GM12872 (cell line): ENCODE measurements around the gene MYL6B.
A peak's percentile ranks its signal among the peaks of the same experiment; 100 is the strongest.

Source experiments
- TF ChIP-seq, protein P1 (sequence below): IDR thresholded peaks from 3 replicates; pipeline ENCODE4 v1.5.1; 2011; ENCODE audit warnings: low read depth, mild to moderate bottlenecking, low read length, moderate library complexity; ENCODE audit not compliant: insufficient read depth

The MYL6B gene

GRCh38 chr12:56157201-56158028, 5.0 kb downstream of the MYL6B start:
- TF ChIP-seq, protein P1, sequence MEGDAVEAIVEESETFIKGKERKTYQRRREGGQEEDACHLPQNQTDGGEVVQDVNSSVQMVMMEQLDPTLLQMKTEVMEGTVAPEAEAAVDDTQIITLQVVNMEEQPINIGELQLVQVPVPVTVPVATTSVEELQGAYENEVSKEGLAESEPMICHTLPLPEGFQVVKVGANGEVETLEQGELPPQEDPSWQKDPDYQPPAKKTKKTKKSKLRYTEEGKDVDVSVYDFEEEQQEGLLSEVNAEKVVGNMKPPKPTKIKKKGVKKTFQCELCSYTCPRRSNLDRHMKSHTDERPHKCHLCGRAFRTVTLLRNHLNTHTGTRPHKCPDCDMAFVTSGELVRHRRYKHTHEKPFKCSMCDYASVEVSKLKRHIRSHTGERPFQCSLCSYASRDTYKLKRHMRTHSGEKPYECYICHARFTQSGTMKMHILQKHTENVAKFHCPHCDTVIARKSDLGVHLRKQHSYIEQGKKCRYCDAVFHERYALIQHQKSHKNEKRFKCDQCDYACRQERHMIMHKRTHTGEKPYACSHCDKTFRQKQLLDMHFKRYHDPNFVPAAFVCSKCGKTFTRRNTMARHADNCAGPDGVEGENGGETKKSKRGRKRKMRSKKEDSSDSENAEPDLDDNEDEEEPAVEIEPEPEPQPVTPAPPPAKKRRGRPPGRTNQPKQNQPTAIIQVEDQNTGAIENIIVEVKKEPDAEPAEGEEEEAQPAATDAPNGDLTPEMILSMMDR: peak; percentile 60

DNA sequence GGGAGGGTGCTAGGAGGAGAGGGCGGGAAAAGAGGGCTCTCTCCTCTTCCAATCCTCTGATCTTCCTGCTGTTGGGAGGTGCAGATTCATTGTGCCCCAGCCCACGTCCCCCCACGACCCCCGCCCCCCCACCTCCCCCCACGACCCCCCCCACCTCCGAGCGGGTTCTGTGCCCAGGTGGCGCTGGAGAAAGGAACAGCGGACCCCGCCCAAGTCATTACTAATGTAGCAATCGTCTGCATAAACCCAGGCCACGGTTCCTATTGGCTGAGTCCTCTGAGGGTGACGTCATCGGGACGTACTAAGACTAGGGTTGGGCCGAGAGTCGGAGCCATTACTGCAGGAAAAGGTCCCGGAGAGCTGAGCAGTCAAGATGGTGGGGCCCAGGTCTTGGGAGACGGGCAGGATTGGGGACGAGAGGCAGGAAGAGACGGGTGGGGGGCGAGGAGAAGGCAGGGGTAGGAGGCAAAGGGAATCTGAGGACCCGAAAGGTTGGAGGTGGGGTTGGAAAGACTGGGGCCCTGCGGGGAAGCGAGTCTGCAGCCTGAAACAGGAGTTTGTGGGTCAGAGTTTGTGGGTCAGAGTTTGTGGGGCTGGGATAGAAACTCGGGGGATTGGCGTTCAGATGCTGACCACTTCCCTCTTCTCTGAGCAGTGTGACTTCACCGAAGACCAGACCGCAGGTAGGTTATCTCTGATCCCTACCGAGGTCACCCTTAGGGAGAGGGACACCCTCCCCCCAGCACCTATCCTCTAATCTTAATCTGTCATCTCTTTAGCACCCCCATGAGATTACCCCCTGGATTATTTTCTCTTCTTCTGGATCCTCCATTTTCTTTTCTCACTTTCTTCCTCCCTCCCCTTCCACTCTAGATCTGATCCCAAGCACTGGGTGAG, 5.9 kb downstream of the MYL6B start, which contains the start of gene MYL6:
Gene MYL6, plus strand, starts transcription at position 331 of the 897 bp plus-strand sequence. Its CDS starts 43 bp downstream, at position 374.
- TF ChIP-seq, protein P1: no peak

DNA sequence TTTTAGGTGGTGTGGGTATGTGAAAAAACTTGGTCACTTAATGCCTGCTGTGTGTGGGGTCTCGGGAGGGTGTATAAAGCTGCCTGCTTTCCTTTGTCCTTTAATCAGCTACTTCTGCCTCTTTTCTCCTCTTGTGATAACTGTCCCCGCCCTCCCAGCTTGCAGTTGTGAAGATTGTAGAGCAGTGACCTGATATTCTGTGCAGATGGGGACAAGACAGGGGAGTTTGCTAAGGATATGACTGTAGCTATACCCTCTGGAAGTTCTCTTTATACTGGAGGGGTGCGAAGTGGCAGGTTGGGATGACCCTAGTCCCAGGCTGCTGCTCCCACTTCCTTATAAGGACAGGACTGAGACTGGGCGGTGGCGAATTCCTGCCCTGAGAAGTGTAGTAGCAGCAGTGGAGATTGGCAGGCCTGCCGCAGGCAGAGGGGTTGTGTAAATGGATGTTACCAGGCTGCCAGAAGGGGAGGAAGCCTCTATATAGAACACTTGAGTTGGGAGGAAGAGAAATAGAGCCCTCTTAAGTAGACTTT, 6.6 kb downstream of the MYL6B start:
- TF ChIP-seq, protein P1: no peak

DNA sequence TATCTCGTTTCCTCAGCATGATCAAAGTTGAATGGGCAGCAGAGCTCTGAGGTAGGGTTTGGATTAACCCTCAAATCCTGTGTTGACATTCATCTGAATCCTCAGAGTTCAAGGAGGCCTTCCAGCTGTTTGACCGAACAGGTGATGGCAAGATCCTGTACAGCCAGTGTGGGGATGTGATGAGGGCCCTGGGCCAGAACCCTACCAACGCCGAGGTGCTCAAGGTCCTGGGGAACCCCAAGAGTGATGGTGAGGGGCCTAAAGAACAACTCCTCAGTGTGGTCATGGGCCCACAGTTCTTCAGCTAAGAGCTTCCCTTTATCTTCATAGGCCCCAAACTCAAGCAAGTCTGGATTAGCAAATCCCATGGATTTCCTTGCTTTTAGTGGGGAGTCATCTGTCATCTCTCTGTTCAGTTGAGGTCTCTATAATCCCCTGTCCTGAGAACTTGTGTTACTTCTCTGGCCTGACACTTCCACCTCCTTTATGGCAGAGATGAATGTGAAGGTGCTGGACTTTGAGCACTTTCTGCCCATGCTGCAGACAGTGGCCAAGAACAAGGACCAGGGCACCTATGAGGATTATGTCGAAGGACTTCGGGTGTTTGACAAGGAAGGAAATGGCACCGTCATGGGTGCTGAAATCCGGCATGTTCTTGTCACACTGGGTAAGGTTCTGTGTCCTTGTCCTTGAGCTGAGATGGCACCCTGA, 7.2 kb downstream of the MYL6B start:
- TF ChIP-seq, protein P1: no peak

DNA sequence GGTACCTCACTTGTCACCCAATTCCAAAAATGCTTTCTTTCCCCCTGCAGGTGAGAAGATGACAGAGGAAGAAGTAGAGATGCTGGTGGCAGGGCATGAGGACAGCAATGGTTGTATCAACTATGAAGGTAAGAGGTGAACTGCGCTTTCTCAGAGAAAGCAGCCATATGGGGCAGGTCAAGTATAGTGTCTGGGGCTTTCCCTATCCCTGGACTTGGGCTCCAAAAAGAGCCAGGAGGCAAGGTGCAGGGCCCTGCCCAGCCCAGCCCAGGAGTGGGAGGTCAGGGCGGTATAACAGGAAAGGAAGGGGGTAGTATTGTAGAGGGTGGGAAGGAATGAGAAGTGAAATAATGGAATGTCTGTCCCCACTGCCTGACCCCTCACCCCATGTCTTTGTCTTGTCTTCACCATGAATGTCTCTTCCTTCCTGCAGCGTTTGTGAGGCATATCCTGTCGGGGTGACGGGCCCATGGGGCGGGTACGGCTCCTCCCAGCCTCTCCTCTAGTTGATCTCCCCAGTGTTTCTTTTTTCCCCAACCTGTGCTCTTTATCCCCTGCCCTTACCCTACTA, 7.9 kb downstream of the MYL6B start:
- TF ChIP-seq, protein P1: no peak

- TF ChIP-seq, protein P1: no peak
Measured at GRCh38 chr12:56160894-56161689, 8.7 kb downstream of the MYL6B start.
